Fibroblast of the conjunctiva (primary cell): Measurements from ENCODE around the gene ADGRL3.

Experiments used
- DNase-seq: peaks from one replicate; pipeline ENCODE4 v3.0.0-alpha.2; 2010; ENCODE audit warnings: low read depth

Gene ADGRL3

GRCh38 chr4:62003695-62004094, 803.6 kb downstream of the ADGRL3 start:
- DNase-seq = no peak

GRCh38 chr4:62004881-62005280, 804.8 kb downstream of the ADGRL3 start:
- DNase-seq = no peak

GRCh38 chr4:62006108-62006507, 806.0 kb downstream of the ADGRL3 start:
- no peak for DNase-seq

GRCh38 chr4:62015043-62015739, 815.1 kb downstream of the ADGRL3 start:
- no peak for DNase-seq

GRCh38 chr4:62018537-62018936, 818.4 kb downstream of the ADGRL3 start:
- no peak for DNase-seq

GRCh38 chr4:62023633-62024032, 823.5 kb downstream of the ADGRL3 start:
- no peak for DNase-seq

- DNase-seq = no peak
Observed at GRCh38 chr4:62028745-62029144, 828.6 kb downstream of the ADGRL3 start.

- no peak for DNase-seq
Observed at GRCh38 chr4:62030958-62031357, 830.8 kb downstream of the ADGRL3 start.

GRCh38 chr4:62037571-62037970, 837.4 kb downstream of the ADGRL3 start:
- DNase-seq = no peak

GRCh38 chr4:62051332-62051731, 851.2 kb downstream of the ADGRL3 start:
- DNase-seq = no peak

GRCh38 chr4:62053974-62054373, 853.8 kb downstream of the ADGRL3 start:
- DNase-seq = no peak

- DNase-seq = no peak
Observed at GRCh38 chr4:62057031-62057430, 856.9 kb downstream of the ADGRL3 start.

- DNase-seq = no peak
Observed at GRCh38 chr4:62058571-62058970, 858.4 kb downstream of the ADGRL3 start.

- DNase-seq = no peak
Observed at GRCh38 chr4:62070291-62070852, 870.2 kb downstream of the ADGRL3 start.

- no peak for DNase-seq
Observed at GRCh38 chr4:62075089-62075488, 875.0 kb downstream of the ADGRL3 start.

- DNase-seq = no peak
Observed at GRCh38 chr4:62075521-62075920, 875.4 kb downstream of the ADGRL3 start.

- no peak for DNase-seq
Observed at GRCh38 chr4:62077406-62077805, 877.3 kb downstream of the ADGRL3 start.

GRCh38 chr4:62080431-62080830, 880.3 kb downstream of the ADGRL3 start:
- no peak for DNase-seq

- no peak for DNase-seq
Observed at GRCh38 chr4:62087706-62088105, 887.6 kb downstream of the ADGRL3 start.

- no peak for DNase-seq
Observed at GRCh38 chr4:62093735-62094134, 893.6 kb downstream of the ADGRL3 start.

GRCh38 chr4:62096881-62097280, 896.8 kb downstream of the ADGRL3 start:
- DNase-seq = no peak

GRCh38 chr4:62115216-62115615, 915.1 kb downstream of the ADGRL3 start:
- no peak for DNase-seq

- no peak for DNase-seq
Observed at GRCh38 chr4:62117886-62118285, 917.8 kb downstream of the ADGRL3 start.

GRCh38 chr4:62118558-62118957, 918.4 kb downstream of the ADGRL3 start:
- DNase-seq = no peak
